Left hindlimb (tissue), 1 donor: Measurements from ENCODE around the gene SPON1.
"Not testable (repeated sequence)": the region's sequence is repeated elsewhere in the genome, so short reads cannot be mapped to it uniquely, and the experiment has no call there.

Experiments used
- DNase-seq: peaks from one replicate; pipeline ENCODE4 v3.0.0-alpha.2; 2018

Gene SPON1

DNA sequence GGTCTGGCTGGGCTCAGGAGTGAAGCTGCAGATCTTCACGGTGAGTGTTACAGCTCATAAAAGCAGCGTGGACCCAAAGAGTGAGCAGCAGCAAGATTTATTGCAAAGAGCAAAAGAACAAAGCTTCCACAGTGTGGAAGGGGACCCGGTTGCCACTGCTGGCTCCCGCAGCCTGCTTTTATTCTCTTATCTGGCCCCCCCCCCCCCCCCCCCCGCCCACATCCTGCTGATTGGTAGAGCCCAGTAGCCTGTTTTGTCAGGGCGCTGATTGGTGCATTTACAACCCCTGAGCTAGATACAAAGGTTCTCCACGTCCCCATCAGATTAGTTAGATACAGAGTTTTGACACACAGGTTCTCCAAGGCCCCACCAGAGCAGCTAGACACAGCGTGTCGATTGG, 128.1 kb downstream of the SPON1 start:
- not testable (repeated sequence) for DNase-seq

DNA sequence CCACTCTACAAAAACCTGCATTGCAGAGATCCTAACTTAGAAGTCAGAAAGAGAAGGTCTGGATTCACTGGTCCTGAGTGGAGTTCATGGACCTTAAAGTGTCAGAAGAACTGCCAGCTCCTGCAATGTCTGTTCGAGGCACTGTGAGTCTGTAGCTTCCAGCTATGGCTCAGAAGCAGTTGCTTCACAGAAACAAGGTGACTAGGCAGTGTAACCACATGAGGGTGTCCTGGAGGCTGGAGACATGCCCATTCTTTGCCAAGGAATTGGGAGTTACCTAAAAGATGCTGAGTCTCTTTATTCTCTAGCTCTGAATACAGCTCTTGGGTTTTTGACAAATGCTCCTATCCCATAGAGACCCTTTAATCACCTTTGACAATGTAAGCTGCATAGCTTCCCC, 130.5 kb downstream of the SPON1 start:
- DNase-seq: no peak

DNA sequence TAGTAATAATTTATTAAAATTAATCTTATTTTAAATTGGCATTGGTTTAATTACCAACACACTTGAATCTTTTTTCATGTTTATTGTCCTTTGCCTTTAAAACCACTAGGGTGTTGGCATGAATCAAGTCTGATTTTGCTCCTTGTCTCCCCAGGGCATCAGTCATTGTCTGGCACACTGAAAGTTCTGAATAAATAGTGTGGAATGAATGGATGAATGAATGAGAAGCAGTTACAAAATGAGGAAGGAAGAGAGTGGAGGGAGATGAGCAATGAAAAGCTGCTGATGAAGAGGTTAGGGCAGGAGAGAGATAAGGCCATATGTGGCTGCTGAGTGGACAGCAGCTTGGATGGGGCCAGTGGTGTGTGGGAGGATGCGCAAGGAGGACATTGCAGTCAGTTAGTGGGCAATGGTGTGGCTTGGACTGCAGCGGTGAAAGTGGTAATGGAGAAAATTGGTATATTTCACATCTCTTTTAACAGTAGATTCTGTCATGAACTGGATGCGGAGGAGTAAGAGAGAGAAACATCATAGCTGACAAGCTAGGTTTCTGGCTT, 132.0 kb downstream of the SPON1 start:
- DNase-seq: no peak

DNA sequence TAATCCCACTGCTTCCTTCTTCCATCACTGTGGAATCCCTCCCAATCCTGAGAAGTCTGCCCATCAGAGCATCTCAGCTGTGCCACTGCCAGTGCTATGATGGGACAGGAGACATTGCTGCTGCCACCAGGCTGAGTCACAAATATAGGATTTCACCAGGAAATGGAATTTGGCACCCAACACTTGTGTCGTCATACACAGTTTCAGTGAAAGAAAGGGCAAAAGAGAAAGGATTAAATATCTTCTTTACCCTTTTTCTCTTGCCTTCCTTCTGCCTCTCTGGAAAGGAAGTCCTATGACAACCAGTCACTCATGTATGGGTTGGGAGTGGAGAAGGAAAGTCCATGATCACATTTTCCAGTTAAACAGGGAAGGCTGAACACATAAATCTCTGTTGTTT, 133.4 kb downstream of the SPON1 start:
- no peak for DNase-seq

DNA sequence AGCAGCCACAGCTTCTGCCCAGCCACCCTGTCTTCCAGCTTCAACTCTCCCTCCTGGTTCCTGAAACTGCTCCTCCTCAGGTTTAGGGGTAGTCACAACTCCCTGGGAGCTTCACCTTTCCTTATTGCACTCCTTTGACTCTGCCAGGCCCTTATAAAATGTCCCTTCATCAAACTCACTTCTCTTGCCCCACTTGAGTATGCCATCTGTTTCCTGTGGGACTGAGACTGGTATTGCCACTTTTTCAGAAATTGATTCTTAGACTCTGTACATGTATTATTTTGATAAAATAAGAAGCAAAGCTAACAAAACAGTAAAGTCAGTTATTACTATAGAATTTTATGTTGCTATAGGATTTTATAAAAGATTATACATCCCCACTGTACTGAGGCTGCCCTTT, 134.1 kb downstream of the SPON1 start:
- DNase-seq: no peak

DNA sequence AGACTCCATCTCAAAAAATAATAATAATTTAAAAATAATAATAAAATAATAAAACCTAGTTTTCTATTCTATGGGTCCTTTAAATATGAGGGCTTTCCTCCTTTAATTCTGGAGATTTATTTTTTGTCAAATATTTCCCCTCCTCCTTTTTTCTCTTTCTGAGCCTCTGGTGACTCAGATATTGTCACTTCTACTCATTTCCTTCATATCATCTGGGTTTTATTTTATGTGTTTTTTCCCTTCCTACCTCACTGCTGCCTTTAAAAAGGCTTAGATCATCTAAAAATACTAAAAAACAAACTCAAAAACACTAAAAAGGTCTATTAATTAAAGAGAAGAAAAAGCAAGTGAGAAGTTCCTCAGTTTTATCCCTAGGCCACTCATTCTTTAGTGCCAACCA, 138.9 kb downstream of the SPON1 start:
- DNase-seq: no peak

DNA sequence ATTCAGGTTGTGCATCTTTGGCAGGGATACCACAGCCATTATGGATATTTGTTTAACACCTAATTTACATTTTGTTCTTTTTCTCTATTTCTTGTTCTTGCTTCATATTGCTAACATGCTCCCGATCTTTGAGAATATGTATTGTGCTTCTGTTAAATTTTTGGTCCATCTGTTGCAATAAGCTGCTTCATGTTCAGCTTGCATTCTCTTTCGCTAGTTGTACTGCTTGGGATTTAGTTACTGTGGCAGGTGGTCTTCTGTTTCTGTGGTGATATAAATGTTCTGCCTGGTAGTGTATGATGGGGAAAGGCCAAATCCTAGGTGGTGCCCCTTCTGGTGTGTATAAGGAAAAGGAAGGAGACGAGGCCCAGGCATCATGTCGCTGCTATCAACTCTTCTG, 140.2 kb downstream of the SPON1 start:
- DNase-seq: no peak

DNA sequence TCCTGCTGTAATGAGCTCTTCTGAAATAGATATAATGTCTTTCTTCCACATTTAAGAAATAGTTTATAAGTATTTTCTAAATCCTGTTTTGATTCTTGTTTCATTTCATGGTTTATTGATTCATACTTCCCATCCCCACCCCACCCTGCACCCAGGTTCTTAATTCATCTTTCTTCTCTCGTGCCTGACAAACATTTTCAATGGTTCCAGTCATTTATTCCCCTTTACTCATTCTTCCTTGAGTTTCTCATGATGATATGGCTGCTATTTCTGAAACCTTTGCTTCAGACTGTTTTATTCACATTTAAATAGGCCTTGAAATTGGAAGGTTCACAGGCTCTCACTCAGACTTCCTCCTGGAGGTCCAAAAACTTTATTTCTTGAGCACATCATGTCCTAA, 142.9 kb downstream of the SPON1 start:
- DNase-seq: no peak

DNA sequence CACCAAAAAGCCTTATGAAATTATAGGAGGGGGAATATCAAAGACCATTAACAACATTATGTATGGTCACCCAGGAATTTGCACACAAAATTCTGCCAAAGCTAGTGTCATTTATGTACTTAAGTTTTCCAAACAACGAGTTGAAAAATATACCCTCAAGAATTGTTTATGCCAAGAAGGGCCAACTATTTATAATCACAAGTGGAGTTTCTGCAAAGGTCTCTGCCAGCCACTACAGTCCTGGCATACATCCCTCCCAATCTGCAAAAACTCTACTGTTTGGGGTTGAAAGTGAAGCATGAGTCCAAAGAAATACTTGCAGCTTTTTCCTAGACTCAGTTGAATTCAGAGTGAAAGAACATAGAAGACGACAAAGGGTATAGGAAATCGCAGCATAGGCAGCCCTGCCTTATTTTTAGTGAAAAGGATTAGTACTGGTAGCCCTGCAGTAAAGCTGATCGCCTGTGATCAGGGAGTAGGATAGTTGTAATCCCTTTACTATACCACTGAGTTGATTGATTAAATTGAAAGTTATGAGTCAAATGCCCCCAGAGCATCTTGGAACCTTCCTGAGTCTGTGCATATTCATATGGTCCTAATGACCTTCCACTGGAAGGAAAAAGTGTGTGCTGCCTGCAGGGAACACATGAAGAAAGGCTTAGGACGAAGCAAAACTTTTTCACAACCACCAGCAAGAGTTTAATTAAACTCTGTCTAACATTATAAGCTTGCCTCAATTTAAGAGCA, 144.0 kb downstream of the SPON1 start:
- no peak for DNase-seq

DNA sequence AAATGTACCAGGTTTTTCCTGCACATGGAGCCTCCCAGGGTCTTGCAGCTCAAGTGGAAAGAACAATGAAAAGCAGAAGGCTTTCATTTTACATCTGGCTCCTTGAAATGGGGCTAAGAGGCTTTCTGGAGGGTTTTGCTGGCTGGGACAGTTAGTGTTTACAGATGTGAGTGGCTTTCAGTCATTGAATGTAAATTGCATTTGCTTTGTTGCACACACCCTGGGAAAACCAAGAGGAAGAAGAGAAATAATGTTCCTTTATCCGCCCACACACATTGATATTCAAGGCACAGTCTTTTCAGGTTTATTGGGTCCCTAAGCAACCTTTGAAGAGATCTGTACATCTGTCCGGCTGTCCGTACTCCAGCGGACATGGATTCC, 144.5 kb downstream of the SPON1 start:
- no peak for DNase-seq

DNA sequence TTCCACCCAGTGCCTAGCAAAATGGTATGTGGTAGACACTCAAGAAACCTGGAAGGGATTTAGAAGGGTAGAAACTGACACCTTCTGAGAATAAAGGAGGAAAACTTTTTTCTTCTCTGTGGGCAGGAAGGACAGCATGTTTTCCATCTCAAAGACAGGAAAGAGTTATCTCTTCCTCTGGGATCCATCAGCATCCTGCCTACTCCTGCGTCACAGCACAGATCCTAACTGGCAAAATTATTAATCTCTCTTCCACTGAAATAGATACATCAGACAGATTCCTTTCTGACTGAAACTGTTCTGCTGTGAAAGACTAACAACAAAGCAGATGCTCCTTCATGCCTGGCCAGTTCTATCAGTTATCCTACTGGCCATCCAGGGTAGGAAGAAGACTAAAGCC, 147.2 kb downstream of the SPON1 start:
- no peak for DNase-seq

DNA sequence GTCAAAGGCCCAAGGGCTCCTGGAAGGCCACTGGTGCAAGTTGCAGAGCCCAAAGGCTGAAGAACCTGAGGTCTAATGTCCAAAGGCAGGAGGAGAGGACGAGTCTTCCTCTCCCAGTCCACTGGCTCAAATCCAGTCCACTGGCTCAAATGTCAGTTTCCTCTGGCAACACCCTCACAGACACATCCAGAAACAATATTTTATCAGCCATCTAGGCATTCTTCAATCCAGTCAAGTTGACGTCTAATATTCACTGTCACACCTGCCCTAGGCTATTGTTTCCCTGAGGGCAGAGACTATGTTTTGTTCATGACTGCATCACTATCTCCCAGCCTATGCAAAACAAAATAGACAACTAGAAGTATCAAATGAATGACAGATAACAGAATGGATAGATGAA, 148.1 kb downstream of the SPON1 start:
- no peak for DNase-seq

DNA sequence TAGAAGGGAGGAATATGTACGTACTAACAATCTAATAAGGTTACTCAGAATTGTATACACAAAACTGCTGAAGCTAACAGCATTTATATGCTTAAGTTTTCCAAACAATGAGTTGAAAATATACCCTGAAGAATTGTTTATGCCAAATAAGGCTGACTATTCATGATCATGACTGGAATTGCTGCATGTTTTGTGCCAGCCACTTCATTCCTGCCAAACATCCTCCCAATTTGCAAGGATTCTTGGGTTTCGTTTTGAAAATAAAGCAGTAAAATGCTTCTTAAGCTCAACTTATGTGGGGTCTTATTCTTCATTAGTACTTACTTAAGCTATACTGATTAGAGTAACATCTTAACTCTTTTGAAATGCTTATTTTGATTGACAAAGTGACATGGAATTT, 149.0 kb downstream of the SPON1 start:
- no peak for DNase-seq

DNA sequence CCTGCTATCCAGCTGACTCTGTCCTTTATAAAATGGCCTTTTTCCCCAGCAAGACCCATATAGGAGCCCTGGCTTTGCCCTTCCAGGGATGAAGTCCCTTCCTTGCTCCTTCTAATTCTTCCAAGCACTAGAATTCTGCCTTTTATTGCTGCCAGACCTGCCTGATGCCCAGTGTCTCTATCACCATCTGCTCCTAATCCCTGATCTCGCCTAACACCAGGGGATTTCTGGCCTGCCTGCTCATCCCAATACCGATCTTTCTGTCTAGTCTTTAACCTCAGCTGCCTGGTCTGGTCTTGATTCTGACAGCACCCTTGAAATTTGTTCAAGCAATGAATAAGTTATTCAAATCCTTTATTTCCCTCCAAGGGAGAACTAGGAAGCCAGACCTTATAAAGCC, 150.2 kb downstream of the SPON1 start:
- DNase-seq: no peak

DNA sequence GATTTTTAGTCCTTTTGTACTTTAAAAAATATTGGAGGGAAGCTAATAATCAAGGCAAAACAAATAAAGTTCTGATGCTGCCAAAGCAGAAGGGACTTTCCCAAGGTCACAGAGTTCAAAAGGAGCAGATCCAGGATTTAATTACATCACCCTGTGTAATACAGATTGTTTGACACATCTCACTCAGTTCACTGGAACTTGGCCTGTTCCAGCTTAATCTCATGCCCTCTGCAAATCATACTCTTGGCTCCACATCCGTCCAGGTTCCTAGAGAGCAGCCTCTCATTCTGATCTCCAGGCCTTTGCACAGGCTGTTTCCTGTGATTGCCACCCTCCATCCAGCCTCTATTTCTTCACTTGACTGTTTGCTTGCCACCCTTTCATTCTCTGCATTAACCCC, 151.7 kb downstream of the SPON1 start:
- no peak for DNase-seq

DNA sequence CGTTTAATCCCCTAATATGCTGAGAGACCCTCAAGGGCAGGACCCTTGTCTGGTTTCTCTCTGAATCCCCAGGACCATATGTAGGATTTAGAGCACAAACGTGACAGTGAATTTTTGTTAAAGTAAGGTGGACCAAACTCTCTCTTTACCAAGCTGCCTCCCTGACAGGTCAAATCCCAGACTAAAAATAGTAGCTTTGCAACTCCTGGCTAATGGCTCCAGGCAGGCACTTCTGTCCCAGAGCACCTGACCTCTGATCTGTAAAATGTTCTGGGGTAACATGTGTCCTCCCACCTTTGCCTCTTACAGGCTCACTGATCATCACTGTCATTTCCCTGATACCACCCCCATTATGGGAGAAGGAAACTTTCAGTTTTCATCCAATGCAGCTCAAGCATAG, 152.3 kb downstream of the SPON1 start:
- no peak for DNase-seq

DNA sequence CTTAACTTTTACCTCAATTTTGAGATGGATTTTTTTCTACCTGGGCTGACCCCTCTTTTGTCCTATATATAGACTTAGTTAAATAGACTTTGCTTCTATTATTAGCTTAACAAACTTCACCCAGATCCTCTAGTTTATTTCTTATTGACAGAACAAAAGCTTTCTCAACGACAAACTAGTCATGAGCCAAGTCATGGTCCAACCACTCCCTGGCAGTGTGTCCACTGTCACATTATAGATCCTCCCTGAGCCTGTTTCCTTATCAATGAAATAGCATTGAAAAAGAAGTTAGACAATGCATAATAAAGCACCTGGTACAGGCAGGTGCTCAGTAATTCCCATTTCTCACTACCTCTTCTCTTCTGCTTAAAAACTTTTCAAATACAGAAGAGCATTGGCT, 155.1 kb downstream of the SPON1 start:
- no peak for DNase-seq

DNA sequence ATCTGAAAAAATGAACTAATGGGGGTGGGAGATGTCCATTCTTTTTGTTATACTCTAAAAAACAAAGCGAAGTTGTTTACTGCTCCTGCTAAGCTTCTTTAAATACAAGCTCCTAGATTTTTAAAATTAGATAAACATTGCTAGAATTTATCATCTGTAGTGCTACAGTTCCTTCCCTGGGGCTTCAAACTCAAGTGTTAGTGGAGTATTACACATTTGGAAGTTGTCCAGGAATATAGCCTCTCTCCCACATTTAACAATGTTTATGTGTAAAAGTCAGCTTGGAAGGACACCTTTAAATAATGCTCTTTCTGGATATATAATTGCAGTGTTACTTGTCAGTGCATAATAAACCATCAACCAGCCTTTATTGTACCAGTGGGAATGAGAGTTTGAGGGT, 155.5 kb downstream of the SPON1 start:
- DNase-seq: no peak

DNA sequence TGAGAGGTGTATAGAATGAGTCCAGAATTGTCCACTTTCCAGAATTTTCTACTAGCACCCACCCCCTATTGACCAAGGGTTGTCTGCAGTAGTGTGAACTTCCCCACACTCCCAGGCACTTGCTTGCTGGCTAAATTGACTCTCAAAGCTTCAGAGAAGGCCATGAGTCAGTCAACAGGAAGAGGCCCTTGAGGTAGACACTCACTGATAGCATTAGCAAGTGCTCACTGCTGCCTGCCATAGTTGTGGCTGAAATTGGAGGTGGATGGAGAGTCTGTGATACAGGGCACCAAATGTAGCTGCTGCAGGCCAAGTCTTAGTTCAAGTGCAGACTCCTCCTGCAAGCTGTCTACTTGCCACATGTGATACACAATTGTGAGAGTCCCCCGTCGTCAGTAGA, 156.8 kb downstream of the SPON1 start:
- no peak for DNase-seq

DNA sequence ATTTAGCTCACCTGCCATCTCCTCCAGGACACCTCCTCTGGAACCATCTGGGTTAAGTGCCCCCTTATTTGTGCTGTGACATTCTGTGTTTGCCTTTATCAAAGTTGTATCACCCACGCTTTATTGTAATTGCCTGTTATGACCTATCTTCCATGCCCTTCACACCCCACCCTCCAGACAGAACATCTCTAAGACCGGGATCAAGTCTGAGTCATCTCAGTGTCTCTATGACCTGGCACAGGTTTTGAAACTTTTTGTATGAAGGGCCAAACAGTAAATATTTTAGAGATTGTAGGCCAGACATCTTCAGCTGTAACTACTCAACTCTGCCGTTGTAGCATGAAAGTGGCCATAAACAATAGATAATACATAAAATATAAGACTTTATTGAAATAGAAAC, 161.8 kb downstream of the SPON1 start:
- no peak for DNase-seq

DNA sequence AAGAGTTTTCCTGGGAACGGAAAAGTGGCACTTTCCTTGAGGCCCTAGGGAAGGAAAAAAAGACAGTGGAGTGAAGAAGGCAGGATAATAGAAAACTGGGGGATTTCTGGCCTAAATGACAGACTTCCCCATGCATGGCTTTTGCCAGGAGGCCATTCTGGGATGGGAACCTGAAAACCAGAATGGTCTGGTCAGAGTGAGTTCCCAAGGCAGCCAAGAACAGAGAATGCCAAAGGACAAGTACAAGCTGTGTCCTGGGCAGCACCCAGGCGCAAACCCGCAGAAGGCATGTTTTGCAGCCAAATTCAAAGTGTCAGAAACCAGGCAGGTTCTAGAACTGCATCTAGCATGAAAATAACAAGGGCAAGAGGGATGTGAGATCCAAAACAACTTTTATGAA, 162.4 kb downstream of the SPON1 start:
- DNase-seq: no peak

DNA sequence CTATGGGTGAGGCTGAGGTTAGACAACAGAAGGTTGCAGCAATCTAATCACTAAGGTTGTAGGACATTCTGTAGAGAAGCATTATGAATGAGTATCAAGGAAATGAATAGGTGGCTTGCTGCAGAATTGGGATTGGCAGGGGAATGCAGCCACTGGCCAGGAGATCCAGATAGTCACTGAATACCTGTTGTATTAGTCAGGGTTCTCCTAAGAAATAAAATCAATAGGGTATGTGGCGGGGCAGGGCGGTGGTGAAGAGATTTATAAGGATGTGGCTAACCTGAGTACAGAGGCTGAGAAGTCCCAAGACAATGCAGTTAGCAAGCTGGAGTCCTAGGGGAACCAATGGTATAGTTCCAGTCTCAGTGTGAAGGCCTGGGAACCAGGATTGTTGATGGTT, 163.0 kb downstream of the SPON1 start:
- no peak for DNase-seq

DNA sequence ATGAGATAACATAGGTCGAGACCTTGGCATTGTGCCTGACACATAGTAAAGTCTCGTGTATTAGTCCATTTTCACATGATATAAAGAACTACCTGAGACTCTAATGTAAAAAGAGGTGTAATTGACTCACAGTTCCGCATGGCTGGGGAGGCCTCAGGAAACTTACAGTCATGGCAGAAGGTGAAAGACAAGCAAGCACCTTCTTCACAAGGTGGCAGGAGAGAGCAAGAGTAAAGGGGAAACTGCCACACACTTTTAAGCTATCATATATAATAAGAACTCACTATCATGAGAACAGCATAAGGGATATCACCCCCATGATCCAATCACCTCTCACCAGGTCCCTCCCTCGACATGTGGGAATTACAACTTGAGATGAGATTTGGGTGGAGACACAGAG, 165.2 kb downstream of the SPON1 start:
- no peak for DNase-seq

DNA sequence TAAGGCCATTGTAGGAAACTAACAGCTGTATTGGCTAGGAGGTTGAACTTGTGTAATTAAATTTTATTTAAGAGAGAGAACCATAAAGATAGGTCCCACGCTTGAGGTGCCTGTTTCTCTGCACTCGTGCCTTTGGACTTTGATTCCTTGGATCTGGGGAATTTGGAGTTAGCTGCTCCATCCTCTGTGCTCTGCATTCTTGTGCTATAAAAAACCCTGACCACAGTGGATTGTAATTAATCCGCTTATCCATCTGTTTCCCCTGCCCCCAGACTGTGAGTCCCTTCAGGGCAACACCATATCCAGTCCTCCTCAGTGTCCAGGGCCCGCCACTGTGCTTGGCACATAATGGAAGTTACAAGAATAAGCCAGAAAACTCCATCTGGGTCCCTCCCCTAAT, 169.8 kb downstream of the SPON1 start:
- DNase-seq: no peak

DNA sequence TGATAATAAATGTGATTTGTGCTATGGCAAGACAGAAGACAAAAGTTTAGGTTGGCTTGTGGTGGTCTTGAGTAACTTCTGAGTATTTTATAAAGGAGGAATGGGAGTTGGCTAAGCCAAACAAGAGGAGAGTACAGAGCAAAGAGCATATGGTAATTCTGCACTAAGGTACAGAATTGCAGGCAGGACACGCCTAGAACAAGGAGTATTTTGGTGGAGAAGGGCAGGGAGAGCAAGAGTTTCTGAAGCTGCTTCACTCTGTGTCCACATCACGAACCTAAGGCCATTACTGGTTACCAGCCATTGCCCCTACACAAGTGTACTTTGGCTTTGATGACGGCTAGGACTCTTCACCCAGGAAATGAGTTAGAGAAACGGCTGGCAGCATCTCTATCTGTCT, 170.9 kb downstream of the SPON1 start:
- no peak for DNase-seq
